Measurements from ENCODE around the gene CLIC1.

GRCh38 chr6:31687321-31687720, 49.0 kb downstream of the CLIC1 start:
- no peak for TF ChIP-seq POLR2A (IDR thresholded peaks at IDR 0.05)
- TF ChIP-seq, protein P1, sequence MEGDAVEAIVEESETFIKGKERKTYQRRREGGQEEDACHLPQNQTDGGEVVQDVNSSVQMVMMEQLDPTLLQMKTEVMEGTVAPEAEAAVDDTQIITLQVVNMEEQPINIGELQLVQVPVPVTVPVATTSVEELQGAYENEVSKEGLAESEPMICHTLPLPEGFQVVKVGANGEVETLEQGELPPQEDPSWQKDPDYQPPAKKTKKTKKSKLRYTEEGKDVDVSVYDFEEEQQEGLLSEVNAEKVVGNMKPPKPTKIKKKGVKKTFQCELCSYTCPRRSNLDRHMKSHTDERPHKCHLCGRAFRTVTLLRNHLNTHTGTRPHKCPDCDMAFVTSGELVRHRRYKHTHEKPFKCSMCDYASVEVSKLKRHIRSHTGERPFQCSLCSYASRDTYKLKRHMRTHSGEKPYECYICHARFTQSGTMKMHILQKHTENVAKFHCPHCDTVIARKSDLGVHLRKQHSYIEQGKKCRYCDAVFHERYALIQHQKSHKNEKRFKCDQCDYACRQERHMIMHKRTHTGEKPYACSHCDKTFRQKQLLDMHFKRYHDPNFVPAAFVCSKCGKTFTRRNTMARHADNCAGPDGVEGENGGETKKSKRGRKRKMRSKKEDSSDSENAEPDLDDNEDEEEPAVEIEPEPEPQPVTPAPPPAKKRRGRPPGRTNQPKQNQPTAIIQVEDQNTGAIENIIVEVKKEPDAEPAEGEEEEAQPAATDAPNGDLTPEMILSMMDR (IDR thresholded peaks at IDR 0.05) = no peak

Measured in testis (tissue), 2 donors.